SU-DHL-6 (cell line): Measurements from ENCODE around the gene ZNF473.

Experiments
- H2AFZ ChIP-seq: fragments of 200-600 bp; sonication (generic); 2 replicates; pipeline ENCODE4 v1.6.1; 2014; ENCODE audit warnings: low read depth, mild to moderate bottlenecking, moderate library complexity, mixed read lengths, antibody characterized with exemption, low read length; ENCODE audit not compliant: severe bottlenecking
- H3F3A ChIP-seq: fragments of 200-600 bp; shearing (Covaris generic); 2 replicates; pipeline ENCODE4 v1.6.0; 2016; ENCODE audit warnings: antibody characterized with exemption, mild to moderate bottlenecking; ENCODE audit not compliant: insufficient read depth
- H3K27ac ChIP-seq: fragments of 200-600 bp; sonication (generic); 2 replicates; pipeline ENCODE4 v1.5.1; 2016; ENCODE audit warnings: low read depth, mild to moderate bottlenecking, low read length, moderate library complexity, mixed read lengths
- H3K27me3 ChIP-seq: fragments of 200-600 bp; sonication (generic), shearing (Covaris generic); 2 replicates; pipeline ENCODE4 v1.6.0; 2014; ENCODE audit warnings: mild to moderate bottlenecking, low read length
- H3K36me3 ChIP-seq: fragments of 200-600 bp; sonication (generic); 2 replicates; pipeline ENCODE4 v1.6.1; 2014; ENCODE audit warnings: mild to moderate bottlenecking, low read length, mixed read lengths
- H3K4me2 ChIP-seq: fragments of 300-600, 200-600 bp; shearing (Covaris generic), sonication (generic); 2 replicates; pipeline ENCODE4 v1.6.0; 2014; ENCODE audit warnings: low read length, low read depth, mild to moderate bottlenecking; ENCODE audit not compliant: poor library complexity, severe bottlenecking
- H3K4me3 ChIP-seq: fragments of 200-600 bp; sonication (generic); 2 replicates; pipeline ENCODE4 v1.5.1; 2014; ENCODE audit warnings: antibody characterized with exemption, low read length, mild to moderate bottlenecking, mixed read lengths; ENCODE audit not compliant: insufficient read depth, poor library complexity, severe bottlenecking
- H3K79me2 ChIP-seq: fragments of 200-600 bp; sonication (generic); 2 replicates; pipeline ENCODE4 v1.6.1; 2014; ENCODE audit warnings: mild to moderate bottlenecking, low read length, moderate library complexity; ENCODE audit not compliant: insufficient read depth
- H3K9ac ChIP-seq: fragments of 200-600 bp; sonication (generic); 2 replicates; pipeline ENCODE4 v1.7.0; 2014; ENCODE audit warnings: mild to moderate bottlenecking, low read length
- H3K9me2 ChIP-seq: fragments of 200-600 bp; sonication (generic); replicated peaks from 2 replicates; pipeline ENCODE4 v1.6.1; 2014; ENCODE audit warnings: low read length; ENCODE audit not compliant: insufficient read depth
- H3K9me3 ChIP-seq: fragments of 200-600 bp; sonication (generic); 2 replicates; pipeline ENCODE4 v1.6.1; 2014; ENCODE audit warnings: low read length, mixed read lengths; ENCODE audit not compliant: insufficient read depth
- H4K20me1 ChIP-seq: fragments of 200-600 bp; sonication (generic); 2 replicates; pipeline ENCODE4 v1.6.1; 2014; ENCODE audit warnings: low read depth, mild to moderate bottlenecking, antibody characterized with exemption, low read length, moderate library complexity, mixed read lengths
- EZH2phosphoT487 ChIP-seq: fragments of 200-600 bp; sonication (generic), shearing (Covaris generic); conservative IDR thresholded peaks from 2 replicates; pipeline ENCODE4 v1.6.1; 2018; ENCODE audit warnings: mild to moderate bottlenecking, antibody characterized with exemption, low read length, moderate library complexity, mixed read lengths
- TF ChIP-seq, protein P1 (sequence below): fragments of 200-600 bp; sonication (generic); IDR thresholded peaks from one replicate; pipeline ENCODE4 v1.5.1; 2017; ENCODE audit warnings: antibody characterized with exemption, mild to moderate bottlenecking, low read length, moderate library complexity; ENCODE audit not compliant: insufficient read depth, poor library complexity, severe bottlenecking

ZNF473 gene

DNA sequence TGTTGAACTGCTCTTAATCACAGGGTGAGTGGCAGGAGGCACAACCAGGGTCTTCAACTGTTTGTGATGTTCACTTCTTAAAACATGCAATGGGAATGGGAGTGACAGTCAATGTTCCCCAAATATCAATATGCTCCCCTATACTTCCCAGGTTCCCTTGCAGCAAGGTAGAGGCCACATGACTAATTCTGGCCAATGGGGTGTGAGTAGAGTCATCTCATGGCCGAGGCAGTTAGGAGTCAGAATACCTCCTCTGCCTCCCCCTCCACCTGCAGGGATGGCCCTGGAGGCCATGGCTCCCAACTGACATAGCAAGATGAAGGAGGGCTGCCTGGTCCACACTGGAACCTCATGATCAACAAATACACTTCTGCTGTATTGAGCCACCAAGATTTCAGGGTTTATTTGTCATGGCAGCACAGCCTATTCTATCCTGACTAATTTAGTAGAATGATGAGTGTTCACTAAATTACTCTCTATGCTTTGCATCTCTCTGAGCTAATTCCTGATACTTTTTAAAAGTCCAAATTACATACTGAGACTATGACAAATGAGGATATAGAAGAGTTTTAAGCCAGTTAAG is 9.5 kb upstream of the ZNF473 start:
- Histone ChIP-seq H3K36me3 (0 out of 2 replicates have a peak, but pooled peaks cover 3% of the 10 kb centered on the region), H3K9me3 (no peaks in the 10 kb centered on the region), H3F3A (no peaks in the 10 kb centered on the region), H3K27ac (no peak overlapping the region), H2AFZ (no peak overlapping the region), H3K79me2 (no peaks in the 10 kb centered on the region), H3K27me3 (no peaks in the 10 kb centered on the region), H3K9me2 (no peaks in the 10 kb centered on the region), H3K9ac (no peak overlapping the region), H3K4me2 (no peak overlapping the region), H3K4me3 (no peak overlapping the region), H4K20me1 (no peaks in the 10 kb centered on the region)
- TF ChIP-seq, protein P1, sequence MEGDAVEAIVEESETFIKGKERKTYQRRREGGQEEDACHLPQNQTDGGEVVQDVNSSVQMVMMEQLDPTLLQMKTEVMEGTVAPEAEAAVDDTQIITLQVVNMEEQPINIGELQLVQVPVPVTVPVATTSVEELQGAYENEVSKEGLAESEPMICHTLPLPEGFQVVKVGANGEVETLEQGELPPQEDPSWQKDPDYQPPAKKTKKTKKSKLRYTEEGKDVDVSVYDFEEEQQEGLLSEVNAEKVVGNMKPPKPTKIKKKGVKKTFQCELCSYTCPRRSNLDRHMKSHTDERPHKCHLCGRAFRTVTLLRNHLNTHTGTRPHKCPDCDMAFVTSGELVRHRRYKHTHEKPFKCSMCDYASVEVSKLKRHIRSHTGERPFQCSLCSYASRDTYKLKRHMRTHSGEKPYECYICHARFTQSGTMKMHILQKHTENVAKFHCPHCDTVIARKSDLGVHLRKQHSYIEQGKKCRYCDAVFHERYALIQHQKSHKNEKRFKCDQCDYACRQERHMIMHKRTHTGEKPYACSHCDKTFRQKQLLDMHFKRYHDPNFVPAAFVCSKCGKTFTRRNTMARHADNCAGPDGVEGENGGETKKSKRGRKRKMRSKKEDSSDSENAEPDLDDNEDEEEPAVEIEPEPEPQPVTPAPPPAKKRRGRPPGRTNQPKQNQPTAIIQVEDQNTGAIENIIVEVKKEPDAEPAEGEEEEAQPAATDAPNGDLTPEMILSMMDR: no peak
- TF ChIP-seq EZH2phosphoT487: no peak

DNA sequence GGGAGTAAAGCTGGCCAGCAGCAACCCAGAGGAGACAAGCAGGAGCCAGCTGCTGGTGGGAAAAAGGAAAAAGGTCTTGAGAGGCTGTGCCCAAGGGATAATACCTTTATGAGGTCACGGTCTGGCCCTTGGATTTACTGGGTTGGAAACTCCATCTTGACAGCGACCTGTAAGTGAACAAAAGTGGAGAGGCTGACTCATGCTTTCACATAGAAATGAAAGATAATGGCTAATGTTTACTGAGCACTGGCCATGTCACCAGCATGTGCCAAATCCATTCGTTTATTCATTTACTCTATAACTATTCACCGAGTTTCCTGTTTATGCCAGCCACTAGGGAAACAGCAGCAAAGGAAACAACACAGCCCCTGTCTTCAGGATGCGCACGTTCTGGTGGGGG is 5.3 kb upstream of the ZNF473 start:
- H3K36me3 ChIP-seq: no peaks in the 10 kb centered on the region
- no peak overlapping the region for H3K4me2 ChIP-seq
- no peak overlapping the region for H3K27ac ChIP-seq
- H3K9ac ChIP-seq: no peak overlapping the region
- no peaks in the 10 kb centered on the region for H3K27me3 ChIP-seq
- no peaks in the 10 kb centered on the region for H3F3A ChIP-seq
- no peak overlapping the region for H2AFZ ChIP-seq
- H3K9me3 ChIP-seq: no peaks in the 10 kb centered on the region
- peaks cover 22% of the 10 kb centered on the region for H3K79me2 ChIP-seq
- H3K9me2 ChIP-seq: no peaks in the 10 kb centered on the region
- H3K4me3 ChIP-seq: no peak overlapping the region
- H4K20me1 ChIP-seq: no peaks in the 10 kb centered on the region; the same call in 1 of the 2 replicates
- no peak for TF ChIP-seq EZH2phosphoT487
- TF ChIP-seq, protein P1: no peak

DNA sequence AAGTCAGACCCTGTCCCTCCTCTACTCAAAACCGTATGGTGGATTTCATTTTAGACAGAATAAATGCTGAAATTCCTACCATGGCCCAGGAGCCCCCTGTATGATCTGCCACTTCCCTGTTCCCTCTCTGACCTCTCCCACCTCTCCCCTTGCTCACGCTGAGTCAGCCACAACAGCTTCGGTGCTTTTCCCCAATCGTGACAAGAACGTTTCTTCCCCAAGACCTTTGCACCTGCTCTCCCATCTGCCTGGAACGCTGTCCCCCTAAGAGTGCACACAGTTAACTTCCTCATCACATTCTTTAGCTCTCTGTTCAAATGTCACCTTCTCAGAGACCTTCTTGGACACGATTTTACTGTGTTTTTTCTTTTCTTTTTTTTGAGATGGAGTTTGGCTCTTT is 3.0 kb upstream of the ZNF473 start:
- no peaks in the 10 kb centered on the region for H3K9me3 ChIP-seq
- no peaks in the 10 kb centered on the region; the same call in 1 of the 2 replicates for H4K20me1 ChIP-seq
- H3K36me3 ChIP-seq: no peaks in the 10 kb centered on the region
- no peak for TF ChIP-seq EZH2phosphoT487
- peaks cover 41% of the 10 kb centered on the region for H3K79me2 ChIP-seq
- no peaks in the 10 kb centered on the region for H3K9me2 ChIP-seq
- no peaks in the 10 kb centered on the region for H3K27me3 ChIP-seq
- no peak overlapping the region for H3K4me3 ChIP-seq
- no peak overlapping the region for H3K4me2 ChIP-seq
- H2AFZ ChIP-seq: no peak overlapping the region
- H3K27ac ChIP-seq: no peak overlapping the region
- H3K9ac ChIP-seq: no peak overlapping the region
- no peaks in the 10 kb centered on the region for H3F3A ChIP-seq

DNA sequence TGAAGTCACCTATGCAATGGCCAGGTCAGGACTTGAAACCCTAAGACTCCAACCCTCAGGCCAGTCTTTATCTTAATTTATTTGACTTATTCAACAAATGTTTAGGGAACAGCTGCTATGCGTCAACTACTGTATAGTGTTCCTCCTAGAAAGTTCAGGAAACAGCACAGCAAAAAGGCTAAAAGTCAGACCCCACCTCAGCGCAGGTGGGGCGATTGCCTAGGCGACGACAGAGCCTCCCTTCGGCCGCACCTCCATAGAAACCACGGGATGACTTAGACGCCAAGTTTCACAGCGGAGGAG is 1.1 kb upstream of the ZNF473 start:
- H3K79me2 ChIP-seq: peaks cover 56% of the 10 kb centered on the region
- H3K36me3 ChIP-seq: no peaks in the 10 kb centered on the region
- H3K4me3 ChIP-seq: peak overlapping the region; percentile 81
- H3F3A ChIP-seq: no peaks in the 10 kb centered on the region
- no peaks in the 10 kb centered on the region for H3K9me3 ChIP-seq
- H3K9ac ChIP-seq: peak overlapping the region; percentile 73
- no peak for TF ChIP-seq EZH2phosphoT487
- TF ChIP-seq, protein P1: no peak
- peak overlapping the region; percentile 38 for H2AFZ ChIP-seq
- no peaks in the 10 kb centered on the region for H3K27me3 ChIP-seq
- no peaks in the 10 kb centered on the region; the same call in 1 of the 2 replicates for H4K20me1 ChIP-seq
- no peak overlapping the region for H3K27ac ChIP-seq
- peak overlapping the region; percentile 78 for H3K4me2 ChIP-seq
- no peaks in the 10 kb centered on the region for H3K9me2 ChIP-seq
